ENCODE results near the gene D2HGDH.
A peak's percentile ranks its signal among the peaks of the same experiment; 100 is the strongest.
"Not testable (repeated sequence)": the region's sequence is repeated elsewhere in the genome, so short reads cannot be mapped to it uniquely, and the experiment has no call there.

D2HGDH gene

DNA sequence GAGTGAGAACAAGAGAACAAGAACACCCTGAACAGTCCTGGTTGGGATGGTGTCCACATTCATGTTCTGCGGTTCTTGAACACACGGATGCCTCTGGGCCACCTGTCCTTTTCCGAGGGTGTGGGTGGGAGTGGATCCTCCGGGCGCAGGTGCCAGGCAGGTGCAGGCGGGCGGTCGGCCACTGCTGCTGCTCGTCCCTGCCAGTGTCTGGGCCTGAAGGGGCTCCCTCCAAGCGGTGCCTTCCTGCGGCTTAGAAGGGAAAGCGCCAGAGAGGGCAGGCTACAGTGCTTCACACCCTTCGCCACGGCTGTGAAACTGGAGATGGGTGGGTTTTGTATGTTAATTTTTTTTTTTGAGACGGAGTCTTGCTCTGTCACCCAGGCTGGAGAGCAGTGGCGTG lies 8.0 kb upstream of the D2HGDH start:
- DNase-seq = no peak

GRCh38 chr2:241728000-241728399 lies 6.4 kb upstream of the D2HGDH start:
- DNase-seq = no peak

DNA sequence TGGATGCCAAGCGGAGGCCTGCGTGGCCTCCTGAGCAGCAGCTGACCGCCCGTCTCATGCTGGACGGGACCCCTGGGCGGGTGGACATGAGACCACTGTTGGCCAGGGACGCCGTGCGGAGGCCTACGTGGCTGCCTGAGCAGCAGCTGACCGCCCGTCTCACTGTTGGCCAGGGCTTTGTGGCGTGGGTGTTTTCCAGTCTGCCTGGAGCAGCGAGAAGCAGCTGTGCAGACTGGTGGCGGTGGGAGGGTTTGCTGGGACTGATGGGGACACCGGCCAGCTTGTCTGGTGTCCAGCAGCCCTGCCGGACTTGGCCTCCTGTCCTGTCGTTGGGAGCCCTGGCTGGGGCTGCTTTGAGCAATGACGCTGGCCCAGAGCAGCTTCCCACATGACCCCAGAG lies 5.8 kb upstream of the D2HGDH start:
- DNase-seq = no peak

DNA sequence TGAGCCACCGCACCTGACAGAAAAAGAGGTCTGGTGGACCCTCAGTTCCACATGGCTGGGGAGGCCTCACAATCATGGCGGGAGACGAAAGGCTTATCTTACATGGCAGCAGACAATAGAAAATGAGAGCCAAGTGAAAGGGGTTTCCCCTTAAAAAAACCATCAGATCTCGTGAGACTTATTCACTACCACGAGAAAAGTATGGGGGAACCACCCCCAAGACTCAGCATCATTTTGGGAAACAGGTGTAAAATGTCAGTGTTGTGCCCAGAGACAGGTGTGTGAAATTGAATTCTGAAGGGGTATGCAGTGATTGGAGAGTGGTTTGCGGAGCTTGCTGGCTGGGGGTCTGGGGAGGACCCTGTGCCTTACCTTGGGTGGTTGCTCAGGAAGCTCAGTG lies 4.6 kb upstream of the D2HGDH start:
- no peak for DNase-seq

DNA sequence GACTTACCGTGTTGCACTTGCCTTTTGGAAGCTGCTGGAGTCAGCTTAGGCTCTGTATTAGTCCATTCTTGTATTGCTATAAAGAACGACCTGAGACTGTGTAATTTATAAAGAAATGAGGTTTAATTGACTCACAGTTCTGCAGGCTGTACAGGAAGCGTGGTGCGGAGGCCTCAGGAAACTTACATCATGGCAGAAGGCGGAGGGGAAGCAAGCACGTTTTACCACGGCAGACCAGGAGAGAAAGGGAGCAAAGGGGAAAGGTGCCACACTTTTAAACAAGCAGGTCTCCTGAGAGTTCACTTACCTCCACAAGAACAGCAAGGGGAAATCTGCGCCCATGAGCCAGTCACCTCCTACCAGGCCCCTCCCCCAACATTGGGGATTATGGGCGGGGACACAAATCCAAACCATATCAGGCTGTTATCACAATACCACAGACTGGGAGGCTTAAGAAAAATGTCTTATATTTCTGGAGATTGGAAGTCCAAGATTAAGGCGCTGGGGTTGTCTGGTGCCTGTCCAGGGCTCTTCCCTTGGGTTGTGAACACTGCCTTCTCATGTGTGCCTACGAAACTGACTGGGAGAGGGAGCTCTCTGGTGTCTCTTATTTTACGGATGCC lies 3.6 kb upstream of the D2HGDH start:
- no peak for DNase-seq

GRCh38 chr2:241732513-241733186 lies 1.8 kb upstream of the D2HGDH start:
- DNase-seq = peak; percentile 51 to 53

GRCh38 chr2:241733391-241734207 lies 831 bp upstream of the D2HGDH start:
- peak in 1 of 2 experiments; percentile 12 for DNase-seq

DNA sequence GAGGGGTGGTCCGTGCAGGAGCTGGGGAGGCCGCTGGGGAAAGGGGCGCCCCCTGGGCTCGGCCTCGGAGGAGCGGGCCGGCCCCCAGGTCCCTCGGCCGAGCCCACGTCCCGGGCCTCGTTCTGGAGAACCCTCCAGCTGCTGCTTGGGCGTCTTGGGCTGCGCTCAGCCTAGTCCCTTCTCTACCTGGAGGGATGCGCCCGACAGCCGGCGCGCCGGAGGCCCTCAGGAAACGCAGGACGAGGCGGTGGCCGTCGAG lies 293 bp upstream of the D2HGDH start:
- no peak for DNase-seq

DNA sequence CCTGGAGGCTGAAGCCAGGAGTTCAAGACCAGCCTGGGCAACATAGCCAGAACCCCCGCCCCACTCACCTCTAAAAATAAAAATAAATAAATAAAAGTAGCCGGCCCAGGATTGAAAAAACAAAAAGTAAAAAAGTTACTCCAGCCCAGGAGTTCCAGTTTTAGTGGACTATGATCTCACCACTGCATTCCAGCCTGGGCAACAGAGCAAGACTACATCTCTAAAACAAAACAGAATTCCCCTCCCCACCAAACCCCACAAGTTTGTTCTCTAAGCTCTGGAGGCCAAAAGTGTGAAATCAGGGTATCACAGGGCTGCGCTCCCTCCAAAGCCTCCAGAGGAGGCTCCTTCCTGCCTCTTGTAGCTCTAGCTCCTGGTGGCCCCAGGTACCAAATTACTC lies 1.7 kb downstream of the D2HGDH start:
- DNase-seq = no peak

DNA sequence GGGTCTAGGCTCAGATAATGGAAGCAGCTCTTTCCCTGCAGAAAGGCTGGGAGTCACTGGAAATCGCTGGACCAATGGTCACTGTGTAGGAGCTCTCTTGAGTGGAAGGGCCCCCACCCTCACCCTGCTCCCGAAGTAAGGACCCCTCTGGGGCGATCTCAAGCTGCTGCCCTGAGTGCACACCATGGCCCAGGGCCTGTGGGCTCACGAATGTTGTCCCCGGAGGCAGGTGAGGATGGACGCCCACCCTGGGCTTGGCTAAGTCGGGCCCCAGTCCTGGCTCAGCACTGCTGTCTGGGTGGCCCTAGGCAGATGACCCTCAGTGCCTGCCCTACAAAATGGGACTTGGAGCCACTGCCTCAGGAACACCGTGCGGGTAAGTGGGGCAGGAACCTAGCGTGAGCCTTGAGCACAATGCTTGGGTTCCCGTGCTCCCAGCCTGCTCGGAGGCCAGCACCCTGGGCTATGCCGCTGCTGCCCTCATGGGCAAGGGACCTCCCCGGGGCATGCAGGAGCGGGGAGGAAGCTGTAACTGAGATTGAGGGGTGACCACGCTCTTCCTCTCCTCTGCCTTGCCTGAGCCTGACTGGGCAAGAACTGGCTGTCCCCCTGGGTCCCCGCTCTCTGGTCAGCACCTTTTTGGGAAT lies 3.7 kb downstream of the D2HGDH start:
- DNase-seq = no peak

DNA sequence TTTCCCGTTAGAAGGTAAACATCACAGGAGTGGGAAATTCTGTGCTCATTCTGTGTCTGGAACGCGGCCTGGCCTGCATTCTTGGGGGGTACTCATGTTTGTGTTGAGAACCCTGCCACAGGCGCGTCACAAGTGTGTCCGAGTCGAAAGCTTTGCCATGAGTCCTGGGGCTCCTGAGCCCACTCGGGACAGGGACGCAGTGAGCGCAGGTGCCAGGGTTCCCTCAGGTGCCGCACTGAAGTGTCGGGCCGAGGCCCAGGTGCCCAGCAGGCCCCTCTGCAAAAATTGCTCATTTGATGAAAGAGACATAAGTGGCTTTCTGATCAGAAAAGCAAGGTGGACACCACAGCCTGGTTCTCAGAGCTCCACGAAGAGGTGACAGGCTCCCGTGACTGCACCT lies 4.7 kb downstream of the D2HGDH start:
- no peak for DNase-seq

- DNase-seq = peak; percentile 57 to 67
These were observed 5.2 kb downstream of the D2HGDH start for GRCh38 chr2:241739651-241740050.

DNA sequence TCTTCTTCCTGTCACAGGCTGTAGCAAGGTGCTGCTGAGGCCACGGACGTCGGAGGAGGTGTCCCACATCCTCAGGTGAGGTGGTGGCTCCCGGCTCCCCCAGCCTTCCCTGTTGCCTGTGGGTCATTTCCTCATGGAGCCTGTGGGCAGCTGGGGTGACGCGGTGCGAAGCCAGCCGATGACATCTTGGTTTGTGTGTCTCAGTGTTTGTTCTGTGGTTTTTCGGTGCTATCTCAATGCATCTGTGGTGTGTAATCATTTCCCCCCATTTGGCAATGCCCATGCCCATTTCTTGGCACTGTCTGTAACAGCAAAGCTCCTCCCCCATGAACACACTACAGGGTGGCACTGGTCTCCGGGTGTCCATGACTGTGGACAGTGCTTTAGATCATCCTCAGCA lies 6.6 kb downstream of the D2HGDH start:
- peak in 1 of 2 experiments; percentile 15 for DNase-seq

DNA sequence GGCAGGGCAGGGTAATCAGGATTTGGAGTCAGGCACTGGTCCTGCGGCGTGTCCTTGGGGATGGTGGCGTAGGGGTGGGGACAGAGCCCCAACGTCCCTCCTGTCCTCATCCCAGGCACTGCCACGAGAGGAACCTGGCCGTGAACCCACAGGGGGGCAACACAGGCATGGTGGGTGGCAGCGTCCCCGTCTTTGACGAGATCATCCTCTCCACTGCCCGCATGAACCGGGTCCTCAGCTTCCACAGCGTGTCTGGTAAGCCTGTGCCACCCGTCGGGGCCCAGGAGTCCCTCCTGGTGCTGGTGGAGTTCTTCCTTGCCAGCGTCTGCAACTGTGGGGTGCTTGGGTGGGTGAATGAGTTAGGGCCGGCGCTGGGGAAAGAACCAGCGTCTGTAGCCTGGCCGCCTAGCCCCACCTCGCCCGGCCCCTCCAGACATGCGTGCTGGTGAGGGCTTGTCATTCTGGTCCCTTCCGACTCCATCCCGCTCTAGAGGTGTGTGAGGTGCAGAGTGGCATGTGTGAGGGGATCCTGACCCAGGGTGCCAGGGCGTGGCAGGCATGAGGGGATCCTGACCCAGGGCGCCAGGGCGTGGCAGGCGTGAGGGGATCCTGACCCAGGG lies 8.0 kb downstream of the D2HGDH start:
- no peak for DNase-seq

GRCh38 chr2:241743008-241743407 lies 8.6 kb downstream of the D2HGDH start:
- DNase-seq = not testable (repeated sequence)

- no peak for DNase-seq
These were observed 9.2 kb downstream of the D2HGDH start for GRCh38 chr2:241743620-241744019.

DNA sequence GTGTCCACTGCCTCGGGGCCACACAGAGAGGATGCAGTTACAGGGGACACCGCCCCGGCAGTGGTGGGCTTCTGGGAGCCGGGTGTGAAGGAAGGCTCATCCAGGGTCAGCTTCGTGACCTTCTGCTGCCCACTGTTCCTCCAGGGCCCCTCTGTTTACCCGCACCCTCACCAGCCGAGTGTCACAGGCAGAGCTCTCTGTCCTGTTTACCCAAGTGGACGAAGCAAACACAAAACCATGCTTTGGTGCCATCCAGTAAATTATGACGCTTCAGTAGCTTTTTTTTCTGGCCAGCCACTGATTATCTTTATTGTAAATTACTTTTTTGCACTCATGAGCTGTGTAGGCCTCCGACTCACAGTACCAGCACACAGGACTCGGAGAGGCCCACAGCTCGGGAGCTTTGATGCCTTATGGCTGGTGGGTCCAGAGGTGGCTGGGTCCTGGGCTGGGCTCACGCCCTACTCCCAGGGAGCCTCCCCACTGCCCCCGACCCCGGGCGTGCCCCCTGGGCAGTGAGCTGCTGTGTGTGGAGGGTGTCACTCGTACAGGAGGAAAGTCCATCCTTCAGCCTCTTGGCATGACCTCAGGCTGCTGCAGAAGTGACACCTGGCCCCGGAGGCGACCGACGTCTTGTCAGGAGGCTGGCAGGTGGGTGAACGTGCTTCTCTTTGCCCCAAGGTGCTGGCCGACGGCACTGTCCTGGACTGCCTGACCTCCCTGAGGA lies 9.8 kb downstream of the D2HGDH start:
- DNase-seq = no peak

DNA sequence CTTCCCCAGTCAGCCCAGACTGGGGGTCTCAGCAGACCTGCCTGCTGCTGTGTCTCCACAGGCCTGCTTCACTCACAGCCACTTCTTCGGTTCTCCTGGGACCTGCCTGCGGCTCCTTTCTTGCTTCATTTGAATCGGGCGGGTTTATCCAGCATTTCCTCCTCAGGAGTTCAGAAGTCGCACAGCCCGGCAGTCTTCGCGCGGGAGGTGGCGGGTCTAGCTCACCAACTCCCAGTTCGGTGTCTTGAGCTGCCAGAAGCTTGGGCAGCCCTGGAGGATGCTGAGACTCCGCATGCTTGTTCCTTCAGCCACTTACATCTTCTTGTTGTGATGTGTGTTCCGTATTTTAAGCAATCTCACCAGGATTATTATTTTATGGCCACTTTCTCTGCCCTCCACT lies 10.8 kb downstream of the D2HGDH start:
- DNase-seq = no peak

- DNase-seq = no peak
These were observed 11.7 kb downstream of the D2HGDH start for GRCh38 chr2:241746084-241746483.

GRCh38 chr2:241748468-241749256 lies 14.2 kb downstream of the D2HGDH start:
- DNase-seq = no peak

DNA sequence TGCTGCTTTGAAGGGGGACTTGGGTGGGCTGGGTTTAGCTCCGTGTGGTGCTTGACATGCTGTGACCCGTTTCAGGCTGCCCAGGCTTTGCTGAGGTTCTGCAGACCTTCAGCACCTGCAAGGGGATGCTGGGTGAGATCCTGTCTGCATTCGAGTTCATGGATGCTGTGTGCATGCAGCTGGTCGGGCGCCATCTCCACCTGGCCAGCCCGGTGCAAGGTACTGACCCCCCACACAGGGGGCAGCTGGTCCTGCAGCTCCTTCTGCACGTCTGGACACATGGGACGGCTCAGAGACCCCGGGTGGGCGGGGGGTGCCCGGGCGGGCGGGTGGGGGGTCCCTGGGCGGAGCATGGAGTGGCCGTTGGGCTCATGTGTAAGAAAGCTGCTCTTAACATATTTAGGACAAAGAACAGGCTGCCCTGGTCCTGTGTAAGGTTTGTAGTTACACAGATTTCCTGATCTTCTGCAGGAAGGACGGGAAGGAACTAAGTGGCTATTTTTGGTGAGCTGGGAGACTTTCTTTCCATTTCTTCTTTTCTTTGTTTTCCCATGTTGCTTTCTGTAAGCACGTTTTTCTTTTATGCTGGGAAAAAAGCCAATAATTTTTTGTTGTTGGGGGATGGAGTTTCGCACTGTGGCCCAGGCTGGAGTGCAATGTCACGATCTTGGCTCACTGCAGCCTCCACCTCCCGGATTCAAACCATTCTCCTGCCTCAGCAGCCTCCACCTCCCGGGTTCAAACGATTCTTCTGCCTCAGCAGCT lies 15.8 kb downstream of the D2HGDH start:
- DNase-seq = no peak
